GM19397 (cell line): Measurements from ENCODE around the gene B4GALT4.
A peak's percentile ranks its signal among the peaks of the same experiment; 100 is the strongest.
"Not testable (repeated sequence)": the region's sequence is repeated elsewhere in the genome, so short reads cannot be mapped to it uniquely, and the experiment has no call there.

Experiments used
- ATAC-seq: cut with Tn5 transposase; IDR thresholded peaks from one replicate; pipeline ENCODE4 v1.9.1; 2021; ENCODE audit warnings: mild to moderate bottlenecking, moderate library complexity; ENCODE audit not compliant: unreplicated experiment

The B4GALT4 gene

GRCh38 chr3:119240591-119241434 lies at the start of gene B4GALT4:
B4GALT4 (minus strand) TSS chr3:119240878; CDS start chr3:119230099, 10,779 bp downstream.
- peak; percentile 93 for ATAC-seq

- no peak for ATAC-seq
Observed at GRCh38 chr3:119289404-119289770, 48.7 kb upstream of the B4GALT4 start.

- ATAC-seq = no peak
Observed at GRCh38 chr3:119288669-119289403, 48.2 kb upstream of the B4GALT4 start.

GRCh38 chr3:119279584-119280243 lies 39.0 kb upstream of the B4GALT4 start:
- no peak for ATAC-seq

GRCh38 chr3:119279101-119279554 lies 38.5 kb upstream of the B4GALT4 start:
- ATAC-seq = no peak

GRCh38 chr3:119276680-119277079 lies 36.0 kb upstream of the B4GALT4 start:
- ATAC-seq = no peak

GRCh38 chr3:119270212-119270611 lies 29.5 kb upstream of the B4GALT4 start:
- not testable (repeated sequence) for ATAC-seq

- no peak for ATAC-seq
Observed at GRCh38 chr3:119261055-119261454, 20.4 kb upstream of the B4GALT4 start.

- no peak for ATAC-seq
Observed at GRCh38 chr3:119259821-119260220, 19.1 kb upstream of the B4GALT4 start.

- peak; percentile 83 for ATAC-seq
Observed at GRCh38 chr3:119258915-119259314, 18.2 kb upstream of the B4GALT4 start.

- peak; percentile 76 for ATAC-seq
Observed at GRCh38 chr3:119257654-119258410, 17.2 kb upstream of the B4GALT4 start.

GRCh38 chr3:119257111-119257510 lies 16.4 kb upstream of the B4GALT4 start:
- ATAC-seq = no peak

GRCh38 chr3:119255214-119255613 lies 14.5 kb upstream of the B4GALT4 start:
- no peak for ATAC-seq

- ATAC-seq = no peak
Observed at GRCh38 chr3:119245778-119246177, 5.1 kb upstream of the B4GALT4 start.

- no peak for ATAC-seq
Observed at GRCh38 chr3:119243712-119244111, 3.0 kb upstream of the B4GALT4 start.

GRCh38 chr3:119243058-119243529 lies 2.4 kb upstream of the B4GALT4 start:
- ATAC-seq = not testable (repeated sequence)

GRCh38 chr3:119242387-119243057 lies 1.8 kb upstream of the B4GALT4 start:
- not testable (repeated sequence) for ATAC-seq

- ATAC-seq = peak; percentile 16
Observed at GRCh38 chr3:119240101-119240590, 532 bp downstream of the B4GALT4 start.

GRCh38 chr3:119239206-119239820 lies 1.4 kb downstream of the B4GALT4 start:
- ATAC-seq = no peak
